Kidney (tissue), 14 donors: ENCODE measurements around the gene TFR2. TPM values are rescaled to one million over a fixed set of nuclear protein-coding genes. Genes with fewer than 3 reads are reported as not detected.

Experiments used
- DNase-seq, 5 donors: peaks; one replicate each; pipeline ENCODE4 v3.0.0-alpha.2; 2013 to 2020
- FAIRE-seq: peaks from 2 replicates; lab custom pipeline; 2012; peaks lifted over from hg19 to GRCh38; lab: Jason Lieb, UNC
- H3K27ac ChIP-seq, 2 donors: one replicate each; pipeline ENCODE4 v1.7.0; 2013; ENCODE audit warnings: low read depth in 2 of 2, low read length in 2 of 2, inconsistent platforms in 1 of 2
- H3K27me3 ChIP-seq: one replicate; pipeline ENCODE4 v1.7.1; 2013; ENCODE audit warnings: low read length, inconsistent platforms; ENCODE audit not compliant: control insufficient read depth, insufficient read depth
- H3K36me3 ChIP-seq, 3 donors: one replicate each; pipeline versions ENCODE4 v1.7.0 to v1.7.1; 2013; ENCODE audit warnings: low read length in 3 of 3, control low read depth in 1 of 3, inconsistent platforms in 1 of 3; ENCODE audit not compliant: insufficient read depth in 3 of 3, control insufficient read depth in 2 of 3
- H3K4me1 ChIP-seq, 3 donors: one replicate each; pipeline versions ENCODE4 v1.7.0 to v1.7.1; 2013; ENCODE audit warnings: low read length in 3 of 3, inconsistent platforms in 1 of 3, low read depth in 1 of 3; ENCODE audit not compliant: control insufficient read depth in 2 of 3, insufficient read depth in 2 of 3
- H3K4me3 ChIP-seq, 3 donors: one replicate each; pipeline versions ENCODE4 v1.7.0 to v1.8.1; 2013; ENCODE audit warnings: low read length in 3 of 3, control low read depth in 1 of 3, inconsistent platforms in 1 of 3
- H3K9ac ChIP-seq, 3 donors: one replicate each; pipeline versions ENCODE4 v1.7.0 to v1.7.1; 2013; ENCODE audit warnings: low read length in 3 of 3, control low read depth in 1 of 3, inconsistent platforms in 1 of 3
- H3K9me3 ChIP-seq, 3 donors: one replicate each; pipeline versions ENCODE4 v1.7.0 to v1.7.1; 2013; ENCODE audit warnings: low read length in 3 of 3, control low read depth in 1 of 3, inconsistent platforms in 1 of 3; ENCODE audit not compliant: control insufficient read depth in 2 of 3, insufficient read depth in 1 of 3
- intact Hi-C: fragments of 100-400 bp; cut with DNase I; formaldehyde crosslinking; loops from one replicate; pipeline ENCODE4 v1.11.1; 2022
- polyA plus RNA-seq: library from polyadenylated mRNA; stranded (reverse); fragments of 350-450 nt; fragmentation: Illumina TruSeq; extraction: RNeasy Lipid Tissue Mini Kit (QIAGEN cat#74804); gene quantifications from one replicate; pipeline ENCODE4 v1.2.3, GENCODE V29; 2014; ENCODE audit warnings: low read depth, low replicate concordance; ENCODE audit not compliant: insufficient read depth
- total RNA-seq: library from RNA; stranded (reverse); fragmentation: NEBNext Ultra II Directional; extraction: Animal tissue kit (Norgen Biotek cat#: 25700); gene quantifications from one replicate; pipeline ENCODE4 v1.2.1, GENCODE V29; 2021
- TF ChIP-seq, protein P1 (sequence below): IDR thresholded peaks from 3 replicates; pipeline ENCODE4 v1.5.1; 2012; ENCODE audit warnings: mild to moderate bottlenecking, moderate library complexity, borderline replicate concordance; ENCODE audit not compliant: insufficient read depth; ENCODE audit errors: extremely low read depth
- donor health status: control.
- donor health status: control.
- donor health status: control.
- donor health status: control.
- donor health status: control.
- donor health status: DM: yes; HTN: yes; CAD: no.
- donor health status: Normal renal cell carcinoma (clear cell type).

Gene TFR2
- total and polyA plus RNA-seq, 2 donors from 2014 or later, result 0.22 to 0.79 TPM

DNA sequence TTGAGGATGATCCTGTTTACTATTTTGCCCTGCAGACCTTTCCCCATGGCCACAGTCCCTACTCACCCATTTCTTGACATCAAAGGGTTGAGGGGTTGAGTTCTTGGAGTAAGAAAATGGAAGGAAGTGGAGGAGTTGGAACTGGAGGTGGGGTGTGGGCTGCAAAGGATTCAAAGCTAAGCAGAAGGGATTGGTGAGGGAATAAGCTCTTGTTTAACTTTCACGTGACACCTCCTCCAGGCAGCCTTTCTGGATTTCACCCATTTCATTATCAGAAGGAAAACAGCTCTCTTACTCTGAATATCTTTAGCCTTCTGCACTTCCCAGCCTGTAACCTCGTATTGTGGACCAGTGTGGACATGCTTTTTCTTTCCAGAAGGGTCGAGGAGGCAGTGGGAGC, 15.3 kb downstream of the TFR2 start:
- no peak for DNase-seq
- no peak overlapping the region for H3K9ac ChIP-seq
- peak overlapping the region in 1 of 3 donors; percentile 21 for H3K4me3 ChIP-seq
- no peak overlapping the region for H3K27ac ChIP-seq
- TF ChIP-seq, protein P1, sequence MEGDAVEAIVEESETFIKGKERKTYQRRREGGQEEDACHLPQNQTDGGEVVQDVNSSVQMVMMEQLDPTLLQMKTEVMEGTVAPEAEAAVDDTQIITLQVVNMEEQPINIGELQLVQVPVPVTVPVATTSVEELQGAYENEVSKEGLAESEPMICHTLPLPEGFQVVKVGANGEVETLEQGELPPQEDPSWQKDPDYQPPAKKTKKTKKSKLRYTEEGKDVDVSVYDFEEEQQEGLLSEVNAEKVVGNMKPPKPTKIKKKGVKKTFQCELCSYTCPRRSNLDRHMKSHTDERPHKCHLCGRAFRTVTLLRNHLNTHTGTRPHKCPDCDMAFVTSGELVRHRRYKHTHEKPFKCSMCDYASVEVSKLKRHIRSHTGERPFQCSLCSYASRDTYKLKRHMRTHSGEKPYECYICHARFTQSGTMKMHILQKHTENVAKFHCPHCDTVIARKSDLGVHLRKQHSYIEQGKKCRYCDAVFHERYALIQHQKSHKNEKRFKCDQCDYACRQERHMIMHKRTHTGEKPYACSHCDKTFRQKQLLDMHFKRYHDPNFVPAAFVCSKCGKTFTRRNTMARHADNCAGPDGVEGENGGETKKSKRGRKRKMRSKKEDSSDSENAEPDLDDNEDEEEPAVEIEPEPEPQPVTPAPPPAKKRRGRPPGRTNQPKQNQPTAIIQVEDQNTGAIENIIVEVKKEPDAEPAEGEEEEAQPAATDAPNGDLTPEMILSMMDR, result no peak
- no peaks in the 10 kb centered on the region for H3K9me3 ChIP-seq
- no peak for FAIRE-seq
- H3K27me3 ChIP-seq, result no peaks in the 10 kb centered on the region
- intact Hi-C loops, result no loop called here
- H3K4me1 ChIP-seq, result no peaks in the 10 kb centered on the region
- H3K36me3 ChIP-seq, result no peaks in the 10 kb centered on the region

DNA sequence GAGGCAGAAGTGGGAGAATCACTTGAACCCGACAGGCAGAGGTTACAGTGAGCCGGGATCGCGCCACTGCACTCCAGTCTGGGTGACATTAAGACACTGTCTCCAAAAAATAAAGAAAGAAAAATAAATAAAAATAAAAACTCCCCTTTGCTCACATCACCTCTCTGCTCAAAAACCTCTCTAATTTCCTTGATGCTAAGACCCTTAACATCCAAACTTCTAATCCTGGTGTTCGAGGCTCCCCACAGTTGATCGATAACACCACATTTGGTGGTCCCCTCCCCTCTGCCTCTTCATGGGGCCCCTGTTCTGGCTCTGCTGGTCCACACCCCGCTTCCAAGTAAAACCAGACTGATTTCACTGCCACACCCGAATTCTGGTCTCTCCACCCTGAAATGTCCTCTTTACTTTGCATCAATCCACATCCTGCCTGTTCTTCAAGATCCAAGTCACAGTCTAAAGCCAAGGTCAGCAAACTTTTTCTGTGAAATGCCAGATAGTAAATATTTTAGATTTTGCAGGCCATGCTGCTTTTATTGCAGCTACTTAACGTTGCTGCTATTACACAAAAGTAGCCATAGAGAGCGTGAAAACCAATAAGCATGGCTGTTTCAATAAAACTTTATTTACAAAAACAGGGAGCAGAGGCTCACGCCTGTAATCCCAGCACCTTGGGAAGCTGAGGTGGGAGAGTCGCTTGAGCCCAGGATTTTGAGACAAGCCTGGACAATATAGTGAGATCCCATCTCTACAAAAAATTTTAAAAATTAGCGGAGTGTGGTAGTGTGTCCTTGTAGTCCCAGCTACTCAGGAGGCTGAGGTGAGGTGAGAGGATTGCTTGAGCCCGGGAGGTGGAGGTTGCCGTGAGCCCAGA, 17.2 kb downstream of the TFR2 start:
- TF ChIP-seq, protein P1, result no peak
- Histone ChIP-seq H3K27me3 (no peaks in the 10 kb centered on the region), H3K36me3 (no peaks in the 10 kb centered on the region), H3K27ac (no peak overlapping the region), H3K4me3 (no peak overlapping the region), H3K9ac (no peak overlapping the region), H3K9me3 (no peaks in the 10 kb centered on the region), H3K4me1 (no peaks in the 10 kb centered on the region)
- no peak for DNase-seq
- no peak for FAIRE-seq
- intact Hi-C loops, result no loop called here

DNA sequence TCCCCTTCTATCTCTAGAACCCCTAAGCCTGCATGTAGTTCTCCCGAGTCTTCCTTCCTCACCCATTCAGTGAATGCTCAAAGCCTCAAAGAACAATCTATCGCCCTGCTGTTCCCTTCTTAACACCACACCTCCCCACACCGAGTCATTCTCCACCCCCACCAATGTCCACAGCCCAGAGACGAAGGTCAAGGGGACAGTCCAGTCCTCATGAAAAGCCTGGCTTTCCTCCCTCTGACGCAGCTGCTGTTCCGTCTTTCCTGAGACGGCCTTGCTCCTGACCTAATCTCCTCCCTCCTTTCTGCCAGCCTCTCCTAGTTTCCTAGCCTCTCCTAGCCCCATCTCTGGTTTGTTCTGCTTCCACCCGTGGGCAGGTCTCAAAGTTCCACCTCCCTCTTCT, 19.8 kb downstream of the TFR2 start:
- intact Hi-C loops, result no loop called here
- DNase-seq (no peak), FAIRE-seq (no peak)
- TF ChIP-seq, protein P1, result no peak
- H3K36me3 ChIP-seq, result no peaks in the 10 kb centered on the region
- H3K27ac ChIP-seq, result no peak overlapping the region
- no peak overlapping the region for H3K9ac ChIP-seq
- H3K27me3 ChIP-seq, result no peaks in the 10 kb centered on the region
- H3K9me3 ChIP-seq, result no peaks in the 10 kb centered on the region
- H3K4me3 ChIP-seq, result no peak overlapping the region
- no peaks in the 10 kb centered on the region for H3K4me1 ChIP-seq
